CD14-positive monocyte (primary cell): ENCODE data around the gene ZRANB1. TPM values are rescaled to one million over a fixed set of nuclear protein-coding genes. Genes with fewer than 3 reads are reported as not detected.

Source experiments
- DNase-seq, 3 donors: peaks; one replicate each; pipeline ENCODE4 v3.0.0-alpha.2; 2011 to 2022
- H2AFZ ChIP-seq: 2 replicates; pipeline ENCODE4 v1.6.0; 2012; ENCODE audit warnings: mild to moderate bottlenecking, low read depth, low read length, inconsistent platforms; ENCODE audit not compliant: insufficient read depth, poor library complexity, severe bottlenecking
- H3K27ac ChIP-seq, 2 donors: 1 replicate in 1 of 2; 2 replicates in 1 of 2; pipeline ENCODE4 v1.5.1; 2012 to 2013; ENCODE audit warnings: low read length in 2 of 2, control low read depth in 1 of 2, inconsistent platforms in 1 of 2, low read depth in 1 of 2, mild to moderate bottlenecking in 1 of 2
- H3K27me3 ChIP-seq, 2 donors: one replicate each; pipeline versions ENCODE4 v1.6.0 to v1.6.1; 2011 to 2013; ENCODE audit warnings: low read length in 2 of 2; ENCODE audit not compliant: control insufficient read depth in 2 of 2, insufficient read depth in 2 of 2
- H3K36me3 ChIP-seq, 2 donors: replicated peaks in 1 of 2; 1 replicate in 1 of 2; 2 replicates in 1 of 2; pipeline versions ENCODE4 v1.5.1 to v1.6.1; 2012 to 2013; ENCODE audit warnings: low read length in 2 of 2, control low read depth in 1 of 2, inconsistent platforms in 1 of 2, mild to moderate bottlenecking in 1 of 2; ENCODE audit not compliant: insufficient read depth in 2 of 2, control insufficient read depth in 1 of 2
- H3K4me1 ChIP-seq, 2 donors: 1 replicate in 1 of 2; 2 replicates in 1 of 2; pipeline versions ENCODE4 v1.5.1 to v1.6.1; 2012 to 2013; ENCODE audit warnings: low read length in 2 of 2, control low read depth in 1 of 2, inconsistent platforms in 1 of 2, mild to moderate bottlenecking in 1 of 2, moderate library complexity in 1 of 2; ENCODE audit not compliant: insufficient read depth in 2 of 2, control insufficient read depth in 1 of 2
- H3K4me2 ChIP-seq: replicated peaks from 2 replicates; pipeline ENCODE3; 2012; ENCODE audit warnings: low read length, moderate library complexity, mild to moderate bottlenecking; ENCODE audit not compliant: poor library complexity, severe bottlenecking; ENCODE audit errors: extremely low read depth
- H3K4me3 ChIP-seq, 3 experiments: fragments of 200-600 bp in 1 of 3; sonication (generic) in 1 of 3; replicated peaks in 1 of 3; 1 replicate in 2 of 3; 2 replicates in 1 of 3; pipeline ENCODE4 v1.5.1; 2011 to 2013; ENCODE audit warnings: low read length in 3 of 3, mild to moderate bottlenecking in 3 of 3, control low read depth in 2 of 3, low read depth in 2 of 3, inconsistent platforms in 1 of 3, moderate library complexity in 1 of 3
- H3K79me2 ChIP-seq: 2 replicates; pipeline ENCODE4 v1.6.0; 2012; ENCODE audit warnings: mild to moderate bottlenecking, control low read depth, inconsistent platforms, low read length, moderate library complexity; ENCODE audit not compliant: insufficient read depth
- H3K9ac ChIP-seq: 2 replicates; pipeline ENCODE4 v1.6.0; 2017; ENCODE audit warnings: low read length, mild to moderate bottlenecking; ENCODE audit not compliant: insufficient read depth, poor library complexity, severe bottlenecking
- H3K9me3 ChIP-seq, 2 donors: replicated peaks in 1 of 2; 1 replicate in 1 of 2; 2 replicates in 1 of 2; pipeline versions ENCODE4 v1.5.1 to v1.6.1; 2012 to 2013; ENCODE audit warnings: low read length in 2 of 2, control low read depth in 1 of 2; ENCODE audit not compliant: control insufficient read depth in 1 of 2, insufficient read depth in 1 of 2
- H4K20me1 ChIP-seq: 2 replicates; pipeline ENCODE4 v1.6.0; 2012; ENCODE audit warnings: mild to moderate bottlenecking, low read length, control low read depth, moderate library complexity; ENCODE audit not compliant: insufficient read depth
- H3K27ac Mint-ChIP-seq, 7 donors: one replicate each; pipeline ENCODE4 v1.8.0; 2020; ENCODE audit warnings: mild to moderate bottlenecking in 7 of 7, mixed read lengths in 7 of 7, moderate library complexity in 6 of 7, inconsistent platforms in 2 of 7
- H3K27me3 Mint-ChIP-seq, 3 donors: one replicate each; pipeline ENCODE4 v1.8.0; 2021 to 2022; ENCODE audit warnings: low read depth in 3 of 3, mild to moderate bottlenecking in 3 of 3, mixed read lengths in 3 of 3, moderate library complexity in 3 of 3, inconsistent platforms in 1 of 3
- H3K36me3 Mint-ChIP-seq, 2 donors: one replicate each; pipeline ENCODE4 v1.8.0; 2020; ENCODE audit warnings: mixed read lengths in 2 of 2, inconsistent platforms in 1 of 2, mild to moderate bottlenecking in 1 of 2
- H3K4me1 Mint-ChIP-seq: one replicate; pipeline ENCODE4 v1.8.0; 2020; ENCODE audit warnings: mild to moderate bottlenecking, mixed read lengths
- H3K4me3 Mint-ChIP-seq, 2 donors: one replicate each; pipeline ENCODE4 v1.8.0; 2020; ENCODE audit warnings: mild to moderate bottlenecking in 2 of 2, mixed read lengths in 2 of 2, moderate library complexity in 1 of 2
- H3K9me3 Mint-ChIP-seq, 7 donors: one replicate each; pipeline ENCODE4 v1.8.0; 2020 to 2022; ENCODE audit warnings: mixed read lengths in 7 of 7, mild to moderate bottlenecking in 6 of 7, moderate library complexity in 6 of 7, inconsistent platforms in 2 of 7
- WGBS: methylation state at CpG from one replicate; pipeline ENCODE4 v1.1.5; 2013; ENCODE audit warnings: missing lambda C conversion rate; ENCODE audit not compliant: insufficient coverage; 5-methylcytosine and 5-hydroxymethylcytosine counted together
- intact Hi-C, 2 donors: fragments of 100-400 bp; cut with micrococcal nuclease; formaldehyde crosslinking; loops; one replicate each; pipeline versions ENCODE4 v1.15.0 to v1.15.1; 2023
- polyA plus RNA-seq, 3 donors: library from polyadenylated mRNA; depleted of rRNA in 1 of 3; unstranded in 2 of 3; stranded (reverse) in 1 of 3; fragments of 300-500 nt in 2 of 3; fragments of >200 nt in 1 of 3; fragmentation: Illumina TruSeq in 2 of 3; gene quantifications; 1 replicate in 2 of 3; 2 replicates in 1 of 3; pipeline ENCODE4 v1.2.3, GENCODE V29; 2012 to 2021
- TF ChIP-seq, protein P1 (sequence below): fragments of 200-600 bp; IDR thresholded peaks from one replicate; pipeline ENCODE4 v1.8.0; 2022; ENCODE audit warnings: antibody characterized with exemption, mild to moderate bottlenecking

Gene ZRANB1
- polyA plus RNA-seq, 3 donors: 2.7 to 5.6 (median 3.1) TPM

GRCh38 chr10:124904796-124905195 lies 37.1 kb upstream of the ZRANB1 start:
- intact Hi-C loops: no loop called here
- H3K36me3 Mint-ChIP-seq: no peaks in the 10 kb centered on the region
- no peaks in the 10 kb centered on the region for H3K36me3 ChIP-seq
- H3K4me2 ChIP-seq: no peak overlapping the region
- no peak for DNase-seq
- no peak overlapping the region for H3K4me3 ChIP-seq
- H4K20me1 ChIP-seq: no peaks in the 10 kb centered on the region
- TF ChIP-seq, protein P1, sequence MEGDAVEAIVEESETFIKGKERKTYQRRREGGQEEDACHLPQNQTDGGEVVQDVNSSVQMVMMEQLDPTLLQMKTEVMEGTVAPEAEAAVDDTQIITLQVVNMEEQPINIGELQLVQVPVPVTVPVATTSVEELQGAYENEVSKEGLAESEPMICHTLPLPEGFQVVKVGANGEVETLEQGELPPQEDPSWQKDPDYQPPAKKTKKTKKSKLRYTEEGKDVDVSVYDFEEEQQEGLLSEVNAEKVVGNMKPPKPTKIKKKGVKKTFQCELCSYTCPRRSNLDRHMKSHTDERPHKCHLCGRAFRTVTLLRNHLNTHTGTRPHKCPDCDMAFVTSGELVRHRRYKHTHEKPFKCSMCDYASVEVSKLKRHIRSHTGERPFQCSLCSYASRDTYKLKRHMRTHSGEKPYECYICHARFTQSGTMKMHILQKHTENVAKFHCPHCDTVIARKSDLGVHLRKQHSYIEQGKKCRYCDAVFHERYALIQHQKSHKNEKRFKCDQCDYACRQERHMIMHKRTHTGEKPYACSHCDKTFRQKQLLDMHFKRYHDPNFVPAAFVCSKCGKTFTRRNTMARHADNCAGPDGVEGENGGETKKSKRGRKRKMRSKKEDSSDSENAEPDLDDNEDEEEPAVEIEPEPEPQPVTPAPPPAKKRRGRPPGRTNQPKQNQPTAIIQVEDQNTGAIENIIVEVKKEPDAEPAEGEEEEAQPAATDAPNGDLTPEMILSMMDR: no peak
- no peak overlapping the region for H3K27ac ChIP-seq
- no peaks in the 10 kb centered on the region for H3K4me1 ChIP-seq
- peaks cover 2 to 10% (median 4%) of the 10 kb centered on the region in 3 donors for H3K27me3 Mint-ChIP-seq
- H2AFZ ChIP-seq: no peak overlapping the region
- no peak overlapping the region for H3K27ac Mint-ChIP-seq
- H3K79me2 ChIP-seq: no peaks in the 10 kb centered on the region
- H3K27me3 ChIP-seq: no peaks in the 10 kb centered on the region
- no peaks in the 10 kb centered on the region for H3K9me3 Mint-ChIP-seq
- no CpG with 5 or more reads among the region's 2 CpGs for WGBS
- no peak overlapping the region for H3K4me3 Mint-ChIP-seq
- no peak overlapping the region for H3K9ac ChIP-seq
- H3K4me1 Mint-ChIP-seq: peaks cover 3% of the 10 kb centered on the region
- no peaks in the 10 kb centered on the region for H3K9me3 ChIP-seq

DNA sequence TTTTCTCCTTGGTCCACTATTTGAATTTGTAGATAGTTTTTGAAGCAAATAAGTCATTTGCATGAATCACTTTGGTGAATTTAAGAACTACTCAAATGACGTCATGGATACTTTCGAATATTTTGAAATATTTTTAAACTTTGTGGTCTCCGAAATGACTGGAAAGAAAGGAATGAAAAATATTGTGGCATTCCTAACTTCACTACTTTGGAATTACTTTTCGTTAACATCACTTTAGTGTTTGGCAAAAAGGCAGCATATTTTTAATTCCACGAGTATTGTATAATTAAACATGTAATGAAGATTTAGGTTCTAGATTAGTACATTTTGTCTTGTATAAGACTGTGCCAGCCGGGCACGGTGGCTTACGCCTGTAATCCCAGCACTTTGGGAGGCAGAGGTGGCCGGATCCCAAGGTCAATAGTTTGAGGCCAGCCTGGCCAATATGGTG lies 35.3 kb upstream of the ZRANB1 start:
- Histone ChIP-seq H4K20me1 (no peaks in the 10 kb centered on the region), H3K27me3 (no peaks in the 10 kb centered on the region), H3K9me3 (no peaks in the 10 kb centered on the region), H3K4me1 (peaks cover 11 to 15% of the 10 kb centered on the region in 2 donors), H3K9ac (no peak overlapping the region), H3K27ac (no peak overlapping the region), H3K36me3 (no peaks in the 10 kb centered on the region), H3K79me2 (no peaks in the 10 kb centered on the region), H2AFZ (no peak overlapping the region), H3K4me2 (no peak overlapping the region), H3K4me3 (no peak overlapping the region)
- no peak for DNase-seq
- Mint-ChIP-seq H3K4me1 (peaks cover 17% of the 10 kb centered on the region), H3K36me3 (no peaks in the 10 kb centered on the region), H3K4me3 (no peak overlapping the region), H3K9me3 (no peaks in the 10 kb centered on the region), H3K27me3 (peaks cover 0 to 9% (median 0%) of the 10 kb centered on the region in 3 donors), H3K27ac (no peak overlapping the region)
- intact Hi-C loops: no loop called here
- WGBS: 96% methylated on average over 5 of the region's 9 CpGs
- TF ChIP-seq, protein P1: no peak
